H1 (cell line): ENCODE data around the gene CYSLTR1. TPM values are rescaled to one million over a fixed set of nuclear protein-coding genes. Genes with fewer than 3 reads are reported as not detected.

Experiments
- FOSL1 ChIP-seq: IDR thresholded peaks from 2 replicates; pipeline ENCODE4 v1.6.1; 2011; ENCODE audit warnings: mild to moderate bottlenecking, low read depth, low read length, moderate library complexity; ENCODE audit not compliant: insufficient read depth
- JUN ChIP-seq: IDR thresholded peaks from 2 replicates; pipeline ENCODE4 v1.6.1; 2011; ENCODE audit warnings: low read depth, mild to moderate bottlenecking, improper control_type of control experiment, low read length
- RFX5 ChIP-seq: IDR thresholded peaks from 2 replicates; pipeline ENCODE4 v1.6.1; 2011; ENCODE audit warnings: low read depth, low read length, improper control_type of control experiment, borderline replicate concordance
- TAF7 ChIP-seq: optimal IDR thresholded peaks from 2 replicates; pipeline ENCODE3; 2011; ENCODE audit warnings: low read depth, mild to moderate bottlenecking, inconsistent platforms, low read length, moderate library complexity, borderline replicate concordance
- polyA plus RNA-seq, 7 experiments: library from polyadenylated mRNA; depleted of rRNA in 3 of 7; stranded (reverse) in 5 of 7; unstranded in 2 of 7; fragments of >200 nt in 5 of 7; fragments of 200-250 nt in 2 of 7; gene quantifications; 1 replicate in 5 of 7; 2 replicates in 1 of 7; 4 replicates in 1 of 7; pipeline versions ENCODE4 v1.2.1 to v1.2.3, GENCODE V29; 2011 to 2013; ENCODE audit warnings: missing spikeins in 2 of 7, mixed read lengths in 2 of 7
- total RNA-seq: library from RNA; stranded (reverse); fragmentation: NEBNext Ultra II Directional; extraction: Animal tissue kit (Norgen Biotek cat#: 25700); gene quantifications from 2 replicates; pipeline ENCODE4 v1.2.1, GENCODE V29; 2021

The CYSLTR1 gene
- total and polyA plus RNA-seq, 2 of the 8 experiments (the other 6 are each of a cell fraction or from before 2014, with no cell fraction given), result 0.09 TPM

DNA sequence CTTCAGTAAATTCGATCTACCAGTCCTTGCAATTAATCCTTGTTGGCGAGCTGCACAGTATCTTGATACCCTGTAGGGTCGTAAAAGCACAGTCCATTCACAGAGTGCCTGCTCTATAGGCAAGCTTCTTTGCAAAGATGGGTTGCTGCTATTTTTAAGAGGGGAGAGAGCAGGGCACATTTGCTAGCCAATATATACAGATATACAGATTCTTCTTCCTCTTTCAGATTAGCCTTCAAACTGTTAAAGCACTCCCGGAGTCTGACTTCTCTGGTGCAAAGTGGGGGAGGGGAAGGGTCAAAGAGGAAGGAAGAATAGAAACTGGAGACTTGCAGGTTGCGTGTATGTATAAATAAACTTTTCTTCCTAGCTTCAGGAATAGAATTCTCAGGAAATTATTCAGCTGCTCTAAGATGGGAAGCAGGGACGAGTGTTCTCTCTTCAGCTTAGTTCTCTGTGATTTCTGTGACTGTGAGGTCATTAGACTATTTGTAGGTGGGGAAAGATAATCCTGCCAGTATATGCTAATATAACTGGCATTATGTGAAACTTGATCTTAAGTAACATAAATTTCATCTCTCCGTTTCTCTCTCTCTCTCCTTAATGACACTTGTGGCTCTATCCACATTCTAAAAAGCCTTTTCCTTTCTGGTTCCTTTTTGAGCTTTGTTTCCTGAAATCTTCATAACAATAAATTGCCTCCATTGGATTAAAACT, at the start of gene CYSLTR1 (continued):
- TF ChIP-seq JUN, result no peak
- no peak for TF ChIP-seq RFX5
- no peak for TF ChIP-seq TAF7
- TF ChIP-seq FOSL1, result no peak
